HG03469 (cell line): ENCODE results near the gene XAGE3.
"Not testable (repeated sequence)": the region's sequence is repeated elsewhere in the genome, so short reads cannot be mapped to it uniquely, and the experiment has no call there.

ENCODE experiments used
- ATAC-seq: cut with Tn5 transposase; IDR thresholded peaks from one replicate; pipeline ENCODE4 v1.9.1; 2021; ENCODE audit warnings: mild to moderate bottlenecking, moderate library complexity, moderate number of reproducible peaks; ENCODE audit not compliant: unreplicated experiment

The XAGE3 gene, protein sequence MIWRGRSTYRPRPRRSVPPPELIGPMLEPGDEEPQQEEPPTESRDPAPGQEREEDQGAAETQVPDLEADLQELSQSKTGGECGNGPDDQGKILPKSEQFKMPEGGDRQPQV

DNA sequence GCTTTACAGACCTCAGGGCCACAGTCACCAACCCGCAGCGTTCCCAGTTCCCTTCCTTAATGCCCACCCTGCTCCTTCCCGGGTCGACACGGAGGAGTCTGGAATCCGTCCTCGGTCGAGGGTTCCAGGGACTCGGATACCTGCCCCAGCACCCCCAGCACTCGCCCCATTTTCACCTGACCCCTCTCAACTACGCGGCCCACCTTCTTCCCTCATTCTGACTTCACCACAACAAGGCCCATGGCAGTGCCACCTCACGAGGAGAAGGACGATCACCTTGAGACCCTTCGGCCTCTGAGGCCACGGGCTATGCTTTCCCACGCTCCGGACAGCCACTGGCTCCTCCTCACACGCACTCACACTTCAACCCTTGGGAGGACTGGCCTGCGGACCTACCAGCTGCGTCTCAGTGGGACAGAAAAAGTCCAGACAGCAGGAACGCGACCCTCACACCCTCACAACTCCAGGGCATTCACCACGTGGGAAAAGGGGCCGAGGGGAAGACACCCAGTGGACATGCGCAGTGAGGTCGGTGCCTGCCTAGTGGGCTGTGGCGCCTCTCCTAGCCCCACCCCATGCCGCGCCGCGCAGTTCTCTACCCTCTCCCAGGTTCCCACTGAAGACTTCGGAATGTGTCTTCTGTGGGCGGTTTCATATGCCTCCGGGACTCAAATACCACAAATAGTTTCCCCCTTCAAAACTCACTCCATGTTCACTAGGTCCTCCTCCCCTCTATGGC is at the start of gene XAGE3:
Gene XAGE3, minus strand, starts transcription at position 474 of the 739 bp plus-strand sequence. CDS start 950 bp downstream, outside the sequence.
- ATAC-seq, result no peak

- not testable (repeated sequence) for ATAC-seq
Measured at GRCh38 chrX:52914704-52915103, 46.8 kb upstream of the XAGE3 start.

DNA sequence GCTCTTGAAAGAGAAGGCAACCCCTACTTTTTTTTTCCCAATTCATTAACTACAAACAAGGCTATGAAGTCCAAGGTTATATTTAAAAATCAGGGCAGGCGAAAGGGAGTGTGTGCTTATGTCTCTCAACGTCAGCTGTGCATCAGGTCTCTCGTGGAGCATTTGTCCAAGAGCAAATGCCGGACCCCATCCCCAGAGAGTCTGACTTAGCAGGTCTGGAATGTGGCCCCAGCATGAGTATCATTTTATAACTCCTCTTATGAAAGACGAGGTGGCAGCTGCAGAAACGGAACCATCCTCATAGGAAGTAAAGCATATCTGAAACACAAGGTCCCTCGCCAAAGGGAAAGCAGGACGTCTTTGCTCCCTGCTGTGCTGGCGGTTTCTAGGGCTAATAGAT is 45.8 kb upstream of the XAGE3 start:
- ATAC-seq, result not testable (repeated sequence)

DNA sequence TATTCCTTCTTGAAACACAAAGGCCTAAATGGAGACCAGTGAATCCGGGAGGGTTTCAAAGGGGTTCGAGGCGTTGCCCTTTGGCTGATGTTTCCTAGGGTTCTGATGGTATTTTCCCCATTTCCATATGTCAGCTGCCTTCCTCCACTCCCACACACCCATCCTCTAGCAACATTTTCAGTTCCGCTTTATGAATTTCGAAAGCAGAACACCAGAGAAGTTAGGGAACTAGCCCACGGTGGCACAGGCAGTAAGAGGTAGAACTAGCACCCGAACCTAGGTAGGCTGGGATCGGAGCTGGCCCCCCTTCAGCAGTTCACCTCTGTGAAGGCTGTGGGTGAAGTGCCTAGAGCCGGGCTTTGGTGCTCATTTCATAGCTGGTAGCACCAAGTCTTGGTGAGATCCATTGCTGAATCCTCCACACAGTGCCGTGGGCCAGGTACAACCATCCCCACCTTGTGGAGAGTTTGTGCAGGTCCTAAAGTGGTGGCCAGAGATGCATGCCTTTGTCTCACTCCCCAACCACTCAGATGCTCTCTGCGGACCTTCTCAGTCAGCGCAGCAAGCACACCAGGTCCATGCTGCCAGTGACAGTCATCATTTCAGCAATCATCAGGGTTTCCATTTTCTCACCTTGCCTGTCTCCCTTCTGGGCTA is 41.6 kb upstream of the XAGE3 start:
- ATAC-seq, result not testable (repeated sequence)

GRCh38 chrX:52907900-52908299 is 40.0 kb upstream of the XAGE3 start:
- not testable (repeated sequence) for ATAC-seq

DNA sequence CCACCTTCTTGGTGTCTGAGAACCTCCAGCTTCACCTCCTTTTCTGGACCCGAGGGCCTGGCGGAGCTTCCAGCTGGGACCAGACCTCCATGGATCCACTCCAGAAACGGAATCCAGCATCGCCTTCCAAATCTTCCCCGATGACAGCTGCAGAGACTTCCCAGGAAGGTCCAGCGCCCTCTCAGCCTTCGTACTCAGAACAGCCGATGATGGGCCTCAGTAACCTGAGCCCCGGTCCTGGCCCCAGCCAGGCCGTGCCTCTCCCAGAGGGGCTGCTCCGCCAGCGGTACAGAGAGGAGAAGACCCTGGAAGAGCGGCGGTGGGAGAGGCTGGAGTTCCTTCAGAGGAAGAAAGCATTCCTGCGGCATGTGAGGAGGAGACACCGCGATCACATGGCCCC is 39.3 kb upstream of the XAGE3 start:
- ATAC-seq, result not testable (repeated sequence)

DNA sequence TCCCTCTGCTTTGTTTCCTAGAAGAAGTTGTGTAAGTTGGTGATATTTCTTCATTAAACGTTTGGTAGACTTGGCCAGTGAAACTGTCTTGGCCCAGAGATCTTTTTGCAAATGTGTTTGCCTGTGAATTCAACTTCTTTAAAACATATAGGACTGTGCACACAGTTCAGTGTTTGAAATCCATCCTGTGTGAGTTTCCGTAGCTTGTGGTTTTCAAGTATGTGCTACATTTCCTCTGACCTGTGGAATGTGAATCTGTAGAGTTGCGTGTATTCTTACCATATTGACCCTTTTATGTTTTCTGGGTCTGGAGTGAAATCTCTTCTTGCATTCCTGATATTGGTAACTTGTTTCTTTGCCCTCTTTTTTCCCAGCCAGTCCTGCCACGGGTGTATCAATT is 38.2 kb upstream of the XAGE3 start:
- not testable (repeated sequence) for ATAC-seq

GRCh38 chrX:52905531-52905930 is 37.6 kb upstream of the XAGE3 start:
- not testable (repeated sequence) for ATAC-seq

GRCh38 chrX:52896855-52897709 is 29.2 kb upstream of the XAGE3 start, which contains the start of gene FAM156B:
Gene FAM156B, plus strand, starts transcription at chrX:52897330. Its CDS starts 9,896 bp downstream, at chrX:52907226.
- ATAC-seq, result peak; percentile 72

DNA sequence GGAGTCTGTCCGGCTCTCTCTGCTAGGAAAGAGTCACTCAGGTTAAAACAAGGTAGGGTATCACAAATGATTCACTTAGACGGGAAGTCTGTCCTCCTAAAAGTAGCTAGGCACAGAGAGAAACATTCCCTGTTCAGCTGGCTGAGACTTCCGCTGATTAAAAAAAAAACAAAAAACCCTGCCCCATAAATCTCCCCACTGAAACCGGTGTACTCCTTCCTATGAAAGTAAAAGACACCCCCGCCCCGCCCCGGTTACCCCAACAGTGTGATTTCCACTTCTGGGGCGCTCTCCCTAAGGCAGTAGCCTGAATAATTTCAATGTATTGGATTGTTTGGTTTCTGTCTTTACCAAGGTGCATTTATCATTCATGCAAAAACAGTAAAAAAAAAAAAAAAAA is 28.6 kb upstream of the XAGE3 start:
- ATAC-seq, result not testable (repeated sequence)

- not testable (repeated sequence) for ATAC-seq
Measured at GRCh38 chrX:52888090-52888489, 20.2 kb upstream of the XAGE3 start.

DNA sequence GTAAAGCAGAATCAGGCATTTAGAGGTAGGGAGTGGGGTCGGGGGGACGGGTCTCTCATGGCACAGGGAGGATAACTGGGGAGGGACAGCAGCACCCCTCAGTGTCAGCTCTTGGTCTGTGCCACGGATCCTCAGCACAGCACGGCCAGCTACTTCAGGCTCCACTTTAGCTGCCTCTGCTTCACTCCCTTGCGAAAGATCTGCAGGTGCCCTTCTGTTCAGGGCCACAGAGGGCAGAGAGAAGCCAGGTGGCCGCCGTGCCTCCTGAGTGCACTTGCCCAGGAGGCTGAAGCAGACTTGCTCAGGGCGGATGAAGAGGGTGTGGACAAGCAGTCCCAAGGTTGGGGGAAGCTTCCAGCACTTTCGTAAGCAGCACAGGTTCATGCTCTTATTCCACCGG is 19.6 kb upstream of the XAGE3 start:
- ATAC-seq, result not testable (repeated sequence)

DNA sequence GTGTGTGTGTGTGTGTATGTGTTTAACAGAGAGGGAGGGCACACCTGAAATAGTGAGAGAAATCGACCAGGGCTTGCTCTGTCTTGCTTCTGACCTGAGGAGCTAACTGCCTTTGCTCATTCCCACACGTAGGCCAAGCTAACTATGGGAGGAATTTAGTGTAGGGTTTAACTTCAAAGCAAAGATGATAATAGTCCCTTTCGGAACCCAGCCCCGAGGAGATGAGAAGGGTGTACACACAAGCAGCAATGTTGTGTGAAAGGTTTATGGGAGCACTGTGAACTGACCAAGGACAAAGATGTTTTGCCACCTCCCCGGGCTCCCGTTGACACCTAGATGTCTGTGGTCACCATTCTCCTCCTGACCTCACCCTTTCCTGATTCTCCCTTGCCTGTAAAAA is 8.5 kb upstream of the XAGE3 start:
- not testable (repeated sequence) for ATAC-seq

- not testable (repeated sequence) for ATAC-seq
Measured at GRCh38 chrX:52875436-52875835, 7.6 kb upstream of the XAGE3 start.

DNA sequence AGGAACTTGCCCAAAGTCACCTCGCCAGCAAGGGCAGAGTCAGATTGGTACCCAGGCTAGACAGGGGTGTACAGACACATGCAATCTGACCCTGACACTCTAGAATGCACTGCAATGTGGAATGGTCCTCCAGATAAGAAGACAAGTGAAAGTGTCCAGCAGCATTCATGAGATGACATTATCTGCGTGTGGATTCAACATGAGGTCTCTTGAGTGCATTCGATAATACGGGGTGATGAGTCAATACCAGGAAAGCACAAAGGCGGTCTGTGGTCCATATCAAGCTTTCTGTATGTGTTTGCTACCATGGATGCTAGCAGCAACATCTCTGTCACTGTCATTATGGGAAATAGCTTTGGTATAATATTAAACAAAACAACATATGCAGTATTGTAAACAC is 6.8 kb upstream of the XAGE3 start:
- ATAC-seq, result no peak

DNA sequence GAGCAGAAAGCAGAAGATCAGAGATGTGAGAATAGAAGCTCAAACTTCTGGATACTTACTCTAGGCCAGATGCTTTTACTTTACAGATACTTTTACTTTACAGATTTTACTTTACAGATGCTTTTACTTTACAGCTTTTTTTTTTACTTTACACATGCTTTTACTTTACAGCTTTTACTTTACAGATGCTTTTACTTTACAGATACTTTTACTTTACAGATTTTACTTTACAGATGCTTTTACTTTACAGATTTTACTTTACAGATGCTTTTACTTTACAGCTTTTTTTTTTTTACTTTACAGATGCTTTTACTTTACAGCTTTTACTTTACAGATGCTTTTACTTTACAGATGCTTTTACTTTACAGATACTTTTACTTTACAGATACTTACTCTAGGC is 5.9 kb upstream of the XAGE3 start:
- not testable (repeated sequence) for ATAC-seq

- no peak for ATAC-seq
Measured at GRCh38 chrX:52870046-52870445, 2.2 kb upstream of the XAGE3 start.

DNA sequence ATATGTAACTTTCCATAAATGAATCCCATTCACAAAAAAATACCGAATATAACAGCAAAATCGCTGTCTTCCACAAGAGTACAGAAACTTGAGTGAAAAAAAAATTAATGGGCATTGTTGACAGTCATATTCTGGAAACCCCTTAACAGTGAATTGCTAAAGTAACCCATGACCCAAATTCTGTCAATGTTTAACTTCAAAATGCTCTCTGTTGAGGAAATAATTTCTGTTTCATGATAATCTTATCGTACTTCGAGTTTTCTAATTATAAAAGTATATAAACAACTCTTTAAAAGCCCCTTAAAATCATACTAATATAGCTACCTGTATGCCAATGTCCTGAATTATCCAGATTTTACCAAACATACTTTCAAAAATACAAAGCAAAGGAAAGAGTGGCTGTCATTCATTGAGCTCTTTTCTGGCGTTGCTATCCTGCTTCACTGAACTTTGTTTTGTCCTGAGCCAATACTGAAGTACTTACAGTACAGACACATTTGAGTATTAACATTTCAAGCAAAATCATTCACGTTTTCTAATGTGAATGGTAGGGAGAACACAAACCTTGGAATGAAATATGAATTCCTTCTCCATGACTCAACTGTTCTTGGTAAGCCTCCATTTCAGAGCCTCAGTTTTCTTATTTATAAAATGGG is 2.4 kb downstream of the XAGE3 start:
- ATAC-seq, result no peak

- ATAC-seq, result not testable (repeated sequence)
Measured at GRCh38 chrX:52856991-52857525, 10.8 kb downstream of the XAGE3 start.
